WTC11 (cell line): ENCODE data around the gene ARHGAP22. TPM values are rescaled to one million over a fixed set of nuclear protein-coding genes. Genes with fewer than 3 reads are reported as not detected.
A peak's percentile ranks its signal among the peaks of the same experiment; 100 is the strongest.

Source experiments
- ATAC-seq: fragments of 200-7000 bp; cut with Tn5 transposase; 2 replicates; pipeline ENCODE4 v1.10.0; 2021; ENCODE audit warnings: mild to moderate bottlenecking, moderate library complexity
- CTCF ChIA-PET: fragments of 300-600 bp; sonication (Branson Sonifier 250); formaldehyde crosslinking; loops from one replicate; lab custom pipeline; 2021; ENCODE audit warnings: antibody characterized with exemption; lab: Charles Lee
- POLR2A ChIA-PET: fragments of 350-600 bp; sonication (Branson Sonifier 250); formaldehyde crosslinking; loops from one replicate; lab custom pipeline; 2021; ENCODE audit warnings: antibody characterized with exemption; lab: Charles Lee
- DNase-seq: peaks from one replicate; pipeline ENCODE4 v3.0.0; 2021; ENCODE audit warnings: low spot score
- H3K27ac Mint-ChIP-seq: 2 replicates; pipeline ENCODE4 v1.8.0; 2021; ENCODE audit warnings: mixed read lengths
- H3K27me3 Mint-ChIP-seq: 2 replicates; pipeline ENCODE4 v1.8.0; 2021; ENCODE audit warnings: low read depth, mild to moderate bottlenecking, moderate library complexity, mixed read lengths
- H3K36me3 Mint-ChIP-seq: 2 replicates; pipeline ENCODE4 v1.8.0; 2021; ENCODE audit warnings: mixed read lengths
- H3K4me1 Mint-ChIP-seq: 2 replicates; pipeline ENCODE4 v1.8.0; 2022; ENCODE audit warnings: mixed read lengths
- H3K4me3 Mint-ChIP-seq: 2 replicates; pipeline ENCODE4 v1.8.0; 2021; ENCODE audit warnings: mild to moderate bottlenecking, moderate library complexity, mixed read lengths
- H3K9me3 Mint-ChIP-seq: 2 replicates; pipeline ENCODE4 v1.8.0; 2021; ENCODE audit warnings: mixed read lengths
- ATF3 ChIP-seq: sonication (generic); formaldehyde crosslinking; conservative IDR thresholded peaks from 2 replicates; pipeline ENCODE4 v1.8.1; 2022; ENCODE audit warnings: mild to moderate bottlenecking, missing genetic modification reagents
- ELF4 ChIP-seq: sonication (generic); formaldehyde crosslinking; IDR thresholded peaks from 2 replicates; pipeline ENCODE4 v1.8.1; 2022; ENCODE audit warnings: low read depth, mild to moderate bottlenecking, moderate library complexity, missing genetic modification reagents
- ESRRA ChIP-seq: sonication (generic); formaldehyde crosslinking; IDR thresholded peaks from 2 replicates; pipeline ENCODE4 v1.8.1; 2022; ENCODE audit warnings: mild to moderate bottlenecking, missing genetic modification reagents, borderline replicate concordance
- ETV6 ChIP-seq: sonication (generic); formaldehyde crosslinking; IDR thresholded peaks from 2 replicates; pipeline ENCODE4 v1.8.1; 2022; ENCODE audit warnings: mild to moderate bottlenecking, missing genetic modification reagents
- FOXJ3 ChIP-seq: sonication (generic); formaldehyde crosslinking; IDR thresholded peaks from 2 replicates; pipeline ENCODE4 v1.9.0; 2021; ENCODE audit warnings: missing genetic modification reagents, mild to moderate bottlenecking, borderline replicate concordance
- FOXK1 ChIP-seq: sonication (generic); formaldehyde crosslinking; IDR thresholded peaks from 2 replicates; pipeline ENCODE4 v1.8.0; 2022; ENCODE audit warnings: mild to moderate bottlenecking, moderate library complexity, missing genetic modification reagents
- FOXP4 ChIP-seq: sonication (generic); formaldehyde crosslinking; IDR thresholded peaks from 2 replicates; pipeline ENCODE4 v1.8.0; 2022; ENCODE audit warnings: mild to moderate bottlenecking, missing genetic modification reagents
- GABPB1 ChIP-seq: sonication (generic); formaldehyde crosslinking; IDR thresholded peaks from 2 replicates; pipeline ENCODE4 v1.8.1; 2023; ENCODE audit warnings: mild to moderate bottlenecking, missing genetic modification reagents
- GTF2I ChIP-seq: fragments of 250-450 bp; sonication (Bioruptor Pico); conservative IDR thresholded peaks from 2 replicates; pipeline ENCODE4 v1.4.0; 2021; ENCODE audit warnings: mild to moderate bottlenecking
- JAZF1 ChIP-seq: fragments of 250-450 bp; sonication (Bioruptor Pico); IDR thresholded peaks from 2 replicates; pipeline ENCODE4 v1.9.0; 2021; ENCODE audit warnings: moderate library complexity, mild to moderate bottlenecking, inconsistent platforms
- JUN ChIP-seq: sonication (generic); formaldehyde crosslinking; IDR thresholded peaks from 2 replicates; pipeline ENCODE4 v1.8.0; 2023; ENCODE audit warnings: mild to moderate bottlenecking, missing genetic modification reagents
- KAT7 ChIP-seq: sonication (generic); formaldehyde crosslinking; IDR thresholded peaks from 2 replicates; pipeline ENCODE4 v1.8.1; 2023; ENCODE audit warnings: missing genetic modification reagents, mild to moderate bottlenecking, borderline replicate concordance
- MXD4 ChIP-seq: fragments of 250-450 bp; sonication (Bioruptor Pico); IDR thresholded peaks from 2 replicates; pipeline ENCODE4 v1.8.0; 2021; ENCODE audit warnings: mild to moderate bottlenecking, moderate library complexity, borderline replicate concordance
- NFE2L1 ChIP-seq: sonication (generic); formaldehyde crosslinking; IDR thresholded peaks from 2 replicates; pipeline ENCODE4 v1.8.1; 2023; ENCODE audit warnings: missing genetic modification reagents
- NR2C2 ChIP-seq: sonication (generic); formaldehyde crosslinking; IDR thresholded peaks from 2 replicates; pipeline ENCODE4 v1.8.0; 2022; ENCODE audit warnings: mild to moderate bottlenecking, missing genetic modification reagents
- PRDM15 ChIP-seq: sonication (generic); formaldehyde crosslinking; IDR thresholded peaks from 2 replicates; pipeline ENCODE4 v1.8.0; 2022; ENCODE audit warnings: missing genetic modification reagents
- RORB ChIP-seq: fragments of 250-450 bp; sonication (Bioruptor Pico); IDR thresholded peaks from 2 replicates; pipeline ENCODE4 v1.9.0; 2021; ENCODE audit warnings: mild to moderate bottlenecking
- TP53 ChIP-seq: sonication (generic); formaldehyde crosslinking; IDR thresholded peaks from 2 replicates; pipeline ENCODE4 v1.8.1; 2023; ENCODE audit warnings: mild to moderate bottlenecking, missing genetic modification reagents
- USF2 ChIP-seq: sonication (generic); formaldehyde crosslinking; IDR thresholded peaks from 2 replicates; pipeline ENCODE4 v1.8.1; 2023; ENCODE audit warnings: mild to moderate bottlenecking, missing genetic modification reagents, moderate library complexity
- ZNF121 ChIP-seq: sonication (generic); formaldehyde crosslinking; IDR thresholded peaks from 2 replicates; pipeline ENCODE4 v1.8.0; 2023; ENCODE audit warnings: missing genetic modification reagents
- ZNF232 ChIP-seq: sonication (generic); formaldehyde crosslinking; IDR thresholded peaks from 2 replicates; pipeline ENCODE4 v1.8.0; 2022; ENCODE audit warnings: mild to moderate bottlenecking, missing genetic modification reagents
- total RNA-seq: library from RNA; stranded (reverse); gene quantifications from 3 replicates; pipeline ENCODE4 v1.2.3, GENCODE V29; 2021

ARHGAP22 gene
- total RNA-seq, 1 experiment from 2014 or later: 8.6 TPM

GRCh38 chr10:48494611-48495010, 110.3 kb downstream of the ARHGAP22 start (continued):
- TF ChIP-seq FOXJ3: no peak
- TF ChIP-seq ZNF232 (CRISPR knock-in tag): no peak
- TF ChIP-seq FOXP4 (CRISPR knock-in tag): no peak
- no peak for TF ChIP-seq NR2C2 (CRISPR knock-in tag)
- no peak for TF ChIP-seq PRDM15
- TF ChIP-seq ATF3: no peak
- TF ChIP-seq USF2 (CRISPR knock-in tag): no peak
- TF ChIP-seq MXD4 (CRISPR knock-in tag): no peak
- TF ChIP-seq NFE2L1 (CRISPR knock-in tag): no peak
- TF ChIP-seq GABPB1 (CRISPR knock-in tag): no peak

GRCh38 chr10:48494073-48494472, 110.8 kb downstream of the ARHGAP22 start:
- TF ChIP-seq RORB (no peak), FOXK1 (CRISPR knock-in tag) (no peak), NFE2L1 (CRISPR knock-in tag) (no peak), ESRRA (CRISPR knock-in tag) (no peak), ELF4 (CRISPR knock-in tag) (no peak), JAZF1 (CRISPR knock-in tag) (no peak)
- DNase-seq (no peak), ATAC-seq (peak; percentile 49; the same call in 1 of the 2 replicates)
- Mint-ChIP-seq H3K4me3 (no peak overlapping the region), H3K4me1 (peaks cover 13% of the 10 kb centered on the region), H3K27ac (no peak overlapping the region), H3K9me3 (no peaks in the 10 kb centered on the region), H3K36me3 (no peaks in the 10 kb centered on the region), H3K27me3 (no peaks in the 10 kb centered on the region)
- POLR2A ChIA-PET: no interaction called here
- CTCF ChIA-PET: interaction anchor here (1.1 to 2.4 kb wide), 3 partner anchors 10 to 49 kb away, joined by 6 to 13 read pairs (median 6); no protein-coding TSS in a partner anchor

- Mint-ChIP-seq H3K27ac (no peak overlapping the region; the same call in 1 of the 2 replicates), H3K36me3 (no peaks in the 10 kb centered on the region), H3K27me3 (no peaks in the 10 kb centered on the region), H3K4me3 (no peak overlapping the region), H3K4me1 (peaks cover 13% of the 10 kb centered on the region), H3K9me3 (no peaks in the 10 kb centered on the region)
- POLR2A ChIA-PET: no interaction called here
- DNase-seq: no peak
- CTCF ChIA-PET: interaction anchor here (0.8 to 2.4 kb wide), 4 partner anchors 8 to 48 kb away, joined by 3 to 13 read pairs (median 6); no protein-coding TSS in a partner anchor
- ATAC-seq: no peak
- TF ChIP-seq TP53 (CRISPR knock-in tag) (no peak), ETV6 (no peak), JUN (CRISPR knock-in tag) (no peak), GTF2I (CRISPR knock-in tag) (no peak), NR2C2 (CRISPR knock-in tag) (no peak), KAT7 (CRISPR knock-in tag) (no peak), ZNF121 (CRISPR knock-in tag) (no peak), PRDM15 (no peak)
Observed at GRCh38 chr10:48493083-48493871, 111.6 kb downstream of the ARHGAP22 start.
